GM19467 (cell line): ENCODE measurements around the gene IP6K1.

Source experiments
- ATAC-seq: cut with Tn5 transposase; IDR thresholded peaks from one replicate; pipeline ENCODE4 v1.9.1; 2021; ENCODE audit warnings: mild to moderate bottlenecking, moderate library complexity; ENCODE audit not compliant: unreplicated experiment

IP6K1 gene

GRCh38 chr3:49725906-49726681 lies 60.2 kb downstream of the IP6K1 start:
- no peak for ATAC-seq

- no peak for ATAC-seq
Observed at GRCh38 chr3:49724586-49724985, 61.8 kb downstream of the IP6K1 start.

GRCh38 chr3:49723628-49724551 lies 62.5 kb downstream of the IP6K1 start, which contains the start of gene GMPPB:
Gene GMPPB, minus strand, starts transcription at chr3:49723951. Its CDS starts 225 bp downstream, at chr3:49723726.
- peak; percentile 74 for ATAC-seq

GRCh38 chr3:49723296-49723627 lies 63.1 kb downstream of the IP6K1 start:
- ATAC-seq: no peak

GRCh38 chr3:49722896-49723295 lies 63.4 kb downstream of the IP6K1 start:
- no peak for ATAC-seq

GRCh38 chr3:49721896-49722781 lies 64.2 kb downstream of the IP6K1 start:
- ATAC-seq: no peak

GRCh38 chr3:49721596-49721895 lies 64.8 kb downstream of the IP6K1 start:
- ATAC-seq: no peak

GRCh38 chr3:49720855-49721595 lies 65.3 kb downstream of the IP6K1 start:
- no peak for ATAC-seq

- ATAC-seq: peak; percentile 42
Observed at GRCh38 chr3:49719214-49719884, 67.0 kb downstream of the IP6K1 start, which contains the start of gene AMIGO3. Gene AMIGO3, minus strand, starts transcription at chr3:49719684. Its CDS starts 219 bp downstream, at chr3:49719465.

- ATAC-seq: no peak
Observed at GRCh38 chr3:49718858-49719213, 67.5 kb downstream of the IP6K1 start.

- no peak for ATAC-seq
Observed at GRCh38 chr3:49717959-49718857, 68.1 kb downstream of the IP6K1 start.

- no peak for ATAC-seq
Observed at GRCh38 chr3:49717211-49717958, 69.0 kb downstream of the IP6K1 start.

GRCh38 chr3:49716691-49717210 lies 69.6 kb downstream of the IP6K1 start:
- ATAC-seq: no peak

- ATAC-seq: no peak
Observed at GRCh38 chr3:49716169-49716568, 70.2 kb downstream of the IP6K1 start.

GRCh38 chr3:49715611-49716121 lies 70.7 kb downstream of the IP6K1 start:
- no peak for ATAC-seq

GRCh38 chr3:49714728-49715550 lies 71.4 kb downstream of the IP6K1 start:
- no peak for ATAC-seq
